GM10266 (cell line): ENCODE data around the gene PDCD5.

Experiments
- DNase-seq: peaks from one replicate; pipeline ENCODE4 v3.0.0; 2012; ENCODE audit errors: extremely low spot score
- TF ChIP-seq, protein P1 (sequence below): IDR thresholded peaks from 2 replicates; pipeline ENCODE4 v1.5.1; 2012; ENCODE audit warnings: mild to moderate bottlenecking, low read depth; ENCODE audit not compliant: control insufficient read depth, insufficient read depth; ENCODE audit errors: missing control alignments

PDCD5 gene

DNA sequence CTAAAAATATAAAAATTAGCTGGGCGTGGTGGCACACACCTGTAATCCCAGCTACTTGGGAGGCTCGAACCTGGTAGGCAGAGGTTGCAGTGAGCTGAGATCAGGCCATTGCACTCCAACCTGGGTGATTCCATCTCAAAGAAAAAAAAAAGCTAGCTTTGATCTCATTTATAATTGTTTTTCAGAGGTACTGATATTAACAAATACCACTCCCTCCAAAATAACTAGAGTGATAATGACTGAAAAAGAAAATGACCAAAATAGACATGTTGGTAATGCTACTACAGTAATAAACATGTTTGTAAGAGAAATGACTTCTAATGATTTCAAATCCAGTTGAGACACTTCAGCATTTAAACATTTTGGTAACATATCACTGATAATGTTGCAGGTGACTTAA is 13.0 kb downstream of the PDCD5 start:
- no peak for DNase-seq
- TF ChIP-seq, protein P1, sequence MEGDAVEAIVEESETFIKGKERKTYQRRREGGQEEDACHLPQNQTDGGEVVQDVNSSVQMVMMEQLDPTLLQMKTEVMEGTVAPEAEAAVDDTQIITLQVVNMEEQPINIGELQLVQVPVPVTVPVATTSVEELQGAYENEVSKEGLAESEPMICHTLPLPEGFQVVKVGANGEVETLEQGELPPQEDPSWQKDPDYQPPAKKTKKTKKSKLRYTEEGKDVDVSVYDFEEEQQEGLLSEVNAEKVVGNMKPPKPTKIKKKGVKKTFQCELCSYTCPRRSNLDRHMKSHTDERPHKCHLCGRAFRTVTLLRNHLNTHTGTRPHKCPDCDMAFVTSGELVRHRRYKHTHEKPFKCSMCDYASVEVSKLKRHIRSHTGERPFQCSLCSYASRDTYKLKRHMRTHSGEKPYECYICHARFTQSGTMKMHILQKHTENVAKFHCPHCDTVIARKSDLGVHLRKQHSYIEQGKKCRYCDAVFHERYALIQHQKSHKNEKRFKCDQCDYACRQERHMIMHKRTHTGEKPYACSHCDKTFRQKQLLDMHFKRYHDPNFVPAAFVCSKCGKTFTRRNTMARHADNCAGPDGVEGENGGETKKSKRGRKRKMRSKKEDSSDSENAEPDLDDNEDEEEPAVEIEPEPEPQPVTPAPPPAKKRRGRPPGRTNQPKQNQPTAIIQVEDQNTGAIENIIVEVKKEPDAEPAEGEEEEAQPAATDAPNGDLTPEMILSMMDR: no peak

DNA sequence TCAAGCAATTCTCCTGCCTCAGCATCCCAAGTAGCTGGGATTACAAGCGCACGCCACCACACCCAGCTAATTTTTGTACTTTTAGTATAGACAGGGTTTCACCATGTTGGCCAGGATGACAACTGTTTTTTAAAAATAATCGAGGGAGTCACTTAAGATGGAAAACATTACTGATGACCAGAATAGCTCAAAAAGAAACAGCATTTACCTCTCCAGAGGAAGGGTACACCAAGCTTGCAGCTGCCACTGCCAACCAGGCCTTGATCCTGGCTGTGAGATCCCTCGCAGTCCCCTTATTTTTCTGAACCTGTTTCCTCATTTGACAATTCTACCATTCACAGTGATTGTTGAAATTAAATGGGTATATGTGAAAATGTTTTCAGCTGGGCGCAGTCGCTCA is 14.5 kb downstream of the PDCD5 start:
- DNase-seq: no peak
- TF ChIP-seq, protein P1: no peak

DNA sequence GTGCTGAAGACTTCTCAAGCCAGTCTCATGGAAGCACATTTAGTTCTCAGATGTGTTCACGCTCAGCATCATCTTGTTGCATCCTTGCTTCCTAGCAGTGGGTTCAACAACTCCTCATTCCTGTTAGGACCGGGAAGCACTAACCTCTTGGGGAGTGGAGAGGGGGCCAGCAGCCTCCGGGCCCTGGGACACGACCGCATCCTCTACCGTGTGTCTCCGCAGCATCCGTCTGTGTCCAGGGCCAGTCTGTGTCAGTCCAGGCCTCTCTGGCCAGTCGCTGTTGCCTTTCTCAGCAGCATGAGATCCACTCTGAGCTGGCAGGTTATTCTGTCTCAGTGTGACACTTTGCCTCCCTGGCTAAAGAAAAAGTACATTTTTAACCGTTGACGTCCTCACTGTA is 17.0 kb downstream of the PDCD5 start:
- TF ChIP-seq, protein P1: no peak
- DNase-seq: no peak

DNA sequence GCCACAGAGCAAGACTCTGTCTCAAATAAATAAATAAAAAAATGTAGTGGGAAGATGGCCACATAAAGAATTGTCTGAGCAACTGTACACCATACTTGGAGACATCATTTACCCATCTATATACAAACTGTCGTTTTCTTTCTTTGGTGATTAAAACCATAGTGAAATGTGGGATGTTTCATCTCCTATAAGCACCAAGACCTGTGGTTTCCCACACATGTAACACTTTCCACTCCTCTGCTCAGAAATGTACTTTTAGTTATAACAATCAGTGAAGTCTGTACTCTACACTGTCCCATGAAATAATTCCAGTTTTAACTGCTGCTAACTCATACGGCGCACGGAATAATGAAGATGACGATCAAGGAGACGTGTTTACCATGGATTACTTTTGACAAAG is 18.3 kb downstream of the PDCD5 start:
- TF ChIP-seq, protein P1: no peak
- no peak for DNase-seq

DNA sequence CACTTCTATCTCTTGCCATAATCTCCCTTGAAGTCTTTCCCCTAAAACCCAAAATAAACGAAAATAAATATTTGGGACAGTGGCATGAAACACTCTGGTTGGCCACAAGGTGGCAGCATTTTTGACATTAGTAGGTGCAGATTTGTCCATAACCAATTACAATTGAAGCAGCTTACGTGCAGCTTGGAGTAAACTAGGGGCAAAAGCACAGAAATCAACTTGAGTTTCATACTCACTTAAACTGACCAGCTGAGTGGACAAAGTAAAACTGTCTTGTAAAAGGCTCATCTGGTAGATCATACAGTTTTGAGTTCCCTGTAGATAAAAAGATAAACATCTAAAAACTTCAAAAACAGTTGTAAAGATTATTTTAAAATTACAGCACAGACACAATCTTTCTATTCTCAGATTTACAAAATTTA is 18.8 kb downstream of the PDCD5 start:
- peak; percentile 70 for DNase-seq
- TF ChIP-seq, protein P1: peak; percentile 68

DNA sequence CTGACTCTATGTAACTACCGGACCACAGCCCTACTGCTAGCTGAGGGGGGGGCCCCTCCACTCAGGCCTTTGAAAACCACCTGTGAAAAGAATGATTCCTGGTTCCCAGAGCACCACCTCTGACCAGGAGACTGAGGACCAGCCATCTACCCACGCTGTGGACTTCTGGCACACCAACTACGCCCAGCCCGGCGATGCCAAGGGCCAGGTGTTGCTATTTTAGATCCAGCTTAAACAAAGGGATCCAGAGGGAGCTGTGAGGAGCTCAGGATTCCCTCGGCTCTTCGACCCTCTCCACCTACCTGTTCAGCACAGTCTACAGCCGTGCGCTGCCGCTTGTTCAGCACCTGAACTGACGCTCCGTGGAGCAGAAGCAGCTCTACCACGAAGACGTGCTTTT is 23.0 kb downstream of the PDCD5 start:
- DNase-seq: no peak
- TF ChIP-seq, protein P1: no peak

DNA sequence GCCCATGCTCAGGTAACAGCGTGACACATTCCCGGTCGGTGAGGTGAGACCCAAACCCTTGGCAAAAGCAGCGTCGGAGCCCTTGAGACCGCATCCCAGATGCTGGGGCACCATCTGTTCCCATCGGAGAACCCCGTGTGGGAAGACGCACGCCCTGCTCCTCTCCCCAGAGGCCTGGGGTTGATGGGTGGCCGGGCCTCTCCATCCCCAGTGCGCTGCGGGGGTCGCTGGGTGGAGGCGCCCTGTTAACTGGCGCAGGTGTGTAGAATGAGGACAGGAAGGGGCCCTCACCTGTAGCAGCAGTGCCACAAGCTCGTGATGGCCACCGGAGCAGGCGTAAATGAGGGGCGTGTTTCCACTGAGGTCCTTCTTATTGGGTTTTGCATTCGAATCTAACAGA is 24.6 kb downstream of the PDCD5 start:
- no peak for DNase-seq
- TF ChIP-seq, protein P1: no peak
